Raji (cell line): ENCODE measurements around the gene SPTB.

Experiments
- POLR2A ChIP-seq: IDR thresholded peaks from 2 replicates; pipeline ENCODE4 v1.6.1; 2011; ENCODE audit warnings: low read depth, low read length, control low read depth; ENCODE audit not compliant: insufficient read depth

Gene SPTB

DNA sequence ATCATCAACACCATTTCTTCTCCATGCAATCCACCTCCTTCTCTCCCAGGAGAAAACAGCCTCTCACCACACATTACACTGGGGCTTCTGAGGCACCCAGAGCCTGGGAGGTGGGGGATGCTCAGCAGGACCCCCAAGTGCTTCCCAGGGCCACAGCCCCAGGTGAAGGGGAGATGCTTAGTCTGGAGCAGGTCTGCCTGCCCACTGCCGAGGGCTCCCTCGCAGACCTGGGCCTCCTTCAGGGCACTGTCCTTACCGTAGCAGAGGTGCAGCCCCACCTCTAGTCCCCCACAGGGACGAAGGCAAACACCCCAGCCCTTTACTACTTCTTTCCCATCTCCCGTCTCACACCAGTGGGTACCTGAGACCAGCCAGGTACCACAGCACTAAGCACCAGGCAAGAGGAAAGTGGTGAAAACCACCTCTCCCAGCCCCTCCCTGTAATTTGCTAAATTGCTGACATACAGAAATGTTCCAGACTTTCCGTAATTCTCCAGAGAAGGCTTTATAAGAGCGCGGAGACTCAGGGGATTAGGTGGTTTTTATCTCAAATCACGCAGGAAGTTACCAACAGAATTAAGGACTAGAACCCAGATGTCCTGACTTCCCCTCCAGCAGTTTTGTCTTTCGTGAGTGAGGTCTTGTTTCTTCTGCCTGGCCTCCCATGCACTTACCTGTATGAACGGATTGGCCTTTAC, 116.5 kb downstream of the SPTB start:
- no peak for TF ChIP-seq POLR2A

- TF ChIP-seq POLR2A: no peak
Observed at GRCh38 chr14:64762044-64763034, 117.4 kb downstream of the SPTB start.

DNA sequence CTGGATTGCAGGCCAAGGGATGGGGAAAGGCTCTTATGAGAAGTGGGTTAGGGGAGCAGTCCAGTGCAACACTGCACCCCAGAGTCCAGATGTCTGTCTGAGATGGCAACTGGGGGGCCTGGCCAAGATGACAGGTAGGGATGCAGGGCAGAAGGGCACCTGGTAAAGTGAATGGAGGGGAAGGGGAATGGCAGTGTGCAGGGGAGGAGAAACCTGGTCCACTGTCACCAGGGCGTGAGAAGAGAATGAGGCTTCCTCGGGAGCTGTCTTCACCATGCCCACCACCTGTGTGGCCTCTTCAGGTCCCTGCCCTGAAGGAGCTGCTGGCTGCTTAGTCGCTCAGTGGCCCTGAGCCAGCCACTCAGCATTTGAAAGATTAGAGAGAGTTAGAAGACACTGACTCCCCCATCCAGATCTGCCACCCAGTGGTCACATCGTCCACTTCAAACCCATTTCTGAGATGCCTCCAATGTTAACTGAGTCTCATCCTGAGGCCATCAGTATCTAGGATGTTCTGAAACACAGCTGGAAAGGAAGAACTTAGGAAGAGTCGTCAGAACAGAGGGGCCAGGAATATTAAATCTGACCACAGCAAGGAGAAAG, 118.2 kb downstream of the SPTB start:
- TF ChIP-seq POLR2A: no peak

DNA sequence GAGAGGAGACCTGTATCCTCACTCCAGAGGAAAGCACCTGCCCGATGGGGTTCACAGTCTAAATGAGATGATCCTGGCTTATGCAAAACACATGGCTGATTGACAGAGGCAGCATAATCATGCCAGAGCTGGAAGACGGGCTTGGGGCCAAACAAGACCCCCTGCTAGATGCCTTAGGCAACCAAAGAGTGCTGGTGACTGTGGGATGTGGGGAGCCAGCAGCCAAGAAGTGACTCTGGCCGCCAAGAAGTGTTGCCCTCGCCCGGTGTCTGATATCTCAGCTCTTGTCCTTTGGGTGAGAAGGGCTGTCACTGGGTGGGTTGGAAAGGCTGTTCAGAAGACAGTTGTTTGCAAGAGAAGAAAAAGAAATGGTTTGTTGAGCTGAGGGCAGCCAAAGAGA, 118.8 kb downstream of the SPTB start:
- no peak for TF ChIP-seq POLR2A

GRCh38 chr14:64760146-64760755, 119.5 kb downstream of the SPTB start:
- no peak for TF ChIP-seq POLR2A

GRCh38 chr14:64759555-64759938, 120.2 kb downstream of the SPTB start:
- TF ChIP-seq POLR2A: no peak

DNA sequence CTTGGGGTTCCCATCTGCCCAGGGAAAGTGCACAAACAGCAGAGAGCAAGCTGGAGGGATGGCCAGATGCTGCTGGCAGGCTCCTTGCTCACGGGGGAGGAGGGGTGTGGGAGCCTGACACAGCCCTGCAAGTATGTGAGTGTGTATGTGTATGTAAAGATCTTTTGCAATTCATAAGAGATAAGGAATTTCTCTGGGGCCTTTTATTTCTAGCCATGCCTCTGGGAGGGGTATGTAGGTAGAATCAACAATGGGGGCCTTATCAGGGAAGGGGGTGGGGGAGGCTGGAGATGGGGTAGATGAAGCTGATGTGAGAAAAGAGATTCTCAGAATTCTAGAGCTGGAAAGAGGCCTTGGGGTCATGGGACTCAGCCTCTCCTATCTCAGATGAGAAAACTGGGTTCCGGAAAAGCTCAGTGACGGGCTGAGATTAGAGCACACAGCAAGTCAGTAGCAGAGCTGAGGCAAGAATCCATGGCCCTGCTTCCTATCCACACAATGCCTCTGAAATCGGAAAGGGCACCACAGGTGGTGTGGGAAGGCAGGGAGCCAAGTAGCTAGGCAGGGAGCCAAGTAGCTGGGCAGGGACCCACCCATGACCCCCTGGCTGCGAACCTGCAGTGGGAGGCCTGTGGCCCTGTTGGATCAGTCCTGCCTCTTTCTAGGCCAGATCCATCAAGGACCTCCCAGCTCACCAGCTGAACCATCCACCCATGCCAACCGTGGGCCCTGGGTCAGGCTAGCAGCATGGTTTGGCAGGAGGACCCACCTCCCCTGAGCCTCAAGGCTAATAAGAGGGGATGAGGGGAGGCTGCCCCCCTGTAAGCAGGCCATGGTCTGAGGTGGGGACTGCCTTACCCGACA, 120.8 kb downstream of the SPTB start:
- no peak for TF ChIP-seq POLR2A

GRCh38 chr14:64758025-64758521, 121.6 kb downstream of the SPTB start:
- TF ChIP-seq POLR2A: no peak

GRCh38 chr14:64757601-64758000, 122.1 kb downstream of the SPTB start:
- TF ChIP-seq POLR2A: no peak

DNA sequence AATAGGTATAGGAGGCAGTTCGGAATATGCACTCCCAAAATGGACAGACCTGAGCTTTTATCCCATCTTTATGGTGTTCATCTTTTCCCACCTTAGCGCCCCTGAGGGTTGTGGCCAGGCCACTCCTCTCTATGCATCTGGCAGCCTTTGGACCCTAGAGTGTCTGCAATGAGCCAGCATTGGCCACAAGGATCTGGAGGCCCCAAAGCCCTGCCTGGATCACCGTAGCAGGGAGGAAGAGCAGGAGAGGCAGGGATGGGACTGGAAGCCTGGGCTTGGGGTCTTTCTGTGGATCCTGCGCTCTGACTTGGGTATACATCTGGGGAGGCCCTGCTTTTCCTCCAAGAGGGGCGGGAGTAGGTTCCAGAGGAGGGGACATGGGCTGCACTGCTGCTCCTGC, 123.0 kb downstream of the SPTB start:
- TF ChIP-seq POLR2A: no peak

DNA sequence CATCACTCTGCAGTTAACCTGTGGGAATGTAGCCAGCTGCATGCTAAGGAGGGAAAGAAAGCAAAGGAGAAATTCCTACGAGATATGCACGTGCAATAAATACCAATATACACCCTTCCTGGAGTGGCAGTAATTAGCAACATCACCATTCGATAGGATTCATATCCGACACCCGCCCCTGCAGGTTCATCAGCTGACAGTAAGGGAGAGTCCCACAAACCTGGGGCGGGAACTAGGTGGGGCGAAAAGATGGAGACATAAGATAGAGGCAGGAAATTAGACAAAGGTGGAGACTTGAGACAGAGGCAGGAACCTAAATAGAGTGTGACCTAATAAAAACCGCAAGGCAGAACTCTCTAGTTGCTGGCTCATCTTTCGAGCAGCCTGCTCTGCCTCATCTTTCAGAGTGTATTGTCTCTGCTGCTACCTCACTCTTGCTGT, 123.9 kb downstream of the SPTB start:
- no peak for TF ChIP-seq POLR2A

DNA sequence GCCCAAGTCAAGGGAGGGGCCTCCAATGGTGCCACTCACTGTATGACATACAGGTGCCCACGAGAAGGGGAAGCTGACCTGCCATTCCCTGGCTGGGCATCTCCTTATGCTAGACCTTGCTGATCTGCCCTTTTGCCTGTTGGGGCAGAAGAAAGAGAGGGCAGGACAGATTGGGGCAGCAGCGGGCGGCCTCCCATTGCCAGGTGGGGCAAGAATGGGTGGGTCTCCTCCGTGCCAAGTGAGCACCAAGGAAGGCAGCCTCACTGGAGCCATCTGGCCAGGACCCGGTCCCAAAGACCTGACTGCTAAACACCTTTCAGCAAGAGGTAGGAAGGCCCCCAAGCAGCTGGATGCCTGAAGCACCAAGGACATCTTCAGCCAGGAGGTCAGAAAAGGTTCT, 125.0 kb downstream of the SPTB start:
- no peak for TF ChIP-seq POLR2A

DNA sequence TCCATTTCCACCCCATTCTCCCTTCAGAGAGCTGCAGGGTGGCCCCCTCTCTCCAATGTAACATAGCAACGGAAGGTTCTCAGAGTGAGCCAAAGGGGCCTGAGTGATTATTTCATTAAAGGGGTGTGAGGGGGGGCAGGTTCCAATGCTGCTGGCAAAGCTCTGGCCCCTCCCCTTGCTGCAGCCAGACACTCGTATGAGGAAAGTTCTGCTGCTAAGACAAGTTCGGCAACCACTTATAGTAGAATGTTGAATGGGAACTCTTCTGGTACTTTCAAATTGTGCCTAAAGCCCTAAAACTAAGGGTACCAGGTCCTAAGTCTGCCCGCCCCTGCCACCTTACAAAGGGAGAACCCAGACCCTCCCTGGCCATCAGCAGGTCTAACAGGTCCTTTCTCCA, 125.7 kb downstream of the SPTB start:
- no peak for TF ChIP-seq POLR2A

GRCh38 chr14:64753374-64753773, 126.3 kb downstream of the SPTB start:
- no peak for TF ChIP-seq POLR2A
